H1 (cell line): Measurements from ENCODE around the gene GH2. TPM values are rescaled to one million over a fixed set of nuclear protein-coding genes. Genes with fewer than 3 reads are reported as not detected.

Experiments used
- CTCF ChIA-PET: fragments of 300-600 bp; sonication (Branson Sonifier 250); formaldehyde crosslinking; loops from one replicate; lab custom pipeline; 2021; ENCODE audit not compliant: partially characterized antibody; lab: Charles Lee
- POLR2A ChIA-PET: fragments of 300-600 bp; sonication (Branson Sonifier 250); formaldehyde crosslinking; loops from one replicate; lab custom pipeline; 2021; ENCODE audit warnings: inconsistent platforms; ENCODE audit not compliant: partially characterized antibody; lab: Charles Lee
- DNase-seq, 2 experiments: peaks; one replicate each; pipeline versions ENCODE4 v3.0.0 to v3.0.0-alpha.2; 2010 to 2022; ENCODE audit warnings: low spot score in 2 of 2, low read depth in 1 of 2, mixed read lengths in 1 of 2
- FAIRE-seq: peaks from 2 replicates; lab custom pipeline; 2011; peaks lifted over from hg19 to GRCh38; lab: Jason Lieb, UNC
- H2AFZ ChIP-seq: 2 replicates; pipeline ENCODE4 v1.8.1; 2012; ENCODE audit warnings: low read length, inconsistent platforms
- H2AK5ac ChIP-seq: 2 replicates; pipeline ENCODE4 v1.6.1; 2013; ENCODE audit warnings: low read depth, low read length
- H2BK120ac ChIP-seq: replicated peaks from 2 replicates; pipeline ENCODE3; 2013; ENCODE audit warnings: low read depth, low read length, inconsistent platforms
- H2BK12ac ChIP-seq: 2 replicates; pipeline ENCODE4 v1.6.1; 2013; ENCODE audit warnings: low read depth, low read length
- H2BK15ac ChIP-seq: 2 replicates; pipeline ENCODE4 v1.6.1; 2013; ENCODE audit warnings: low read length
- H2BK20ac ChIP-seq: 2 replicates; pipeline ENCODE4 v1.6.1; 2013; ENCODE audit warnings: low read length
- H2BK5ac ChIP-seq: 2 replicates; pipeline ENCODE4 v1.6.1; 2013; ENCODE audit warnings: low read depth, low read length
- H3K14ac ChIP-seq: 2 replicates; pipeline ENCODE4 v1.6.1; 2013; ENCODE audit warnings: inconsistent platforms; ENCODE audit not compliant: insufficient read length
- H3K18ac ChIP-seq: 2 replicates; pipeline ENCODE4 v1.6.1; 2013; ENCODE audit warnings: low read length; ENCODE audit errors: extremely low read depth
- H3K23ac ChIP-seq: 2 replicates; pipeline ENCODE4 v1.6.1; 2013; ENCODE audit warnings: inconsistent platforms; ENCODE audit not compliant: insufficient read length
- H3K23me2 ChIP-seq: 2 replicates; pipeline ENCODE4 v1.6.1; 2013; ENCODE audit warnings: low read depth, low read length
- H3K27ac ChIP-seq: 2 replicates; pipeline ENCODE4 v1.6.1; 2011; ENCODE audit warnings: low read depth, low read length, inconsistent platforms
- H3K27me3 ChIP-seq, 4 experiments: replicated peaks in 1 of 4; 1 replicate in 1 of 4; 2 replicates in 3 of 4; pipeline versions ENCODE4 v1.6.1 to v1.8.1; 2011 to 2013; ENCODE audit warnings: low read length in 3 of 4, mild to moderate bottlenecking in 3 of 4, inconsistent platforms in 2 of 4, mixed read lengths in 2 of 4, moderate library complexity in 1 of 4; ENCODE audit not compliant: control insufficient read depth in 3 of 4, insufficient read depth in 3 of 4; ENCODE audit errors: extremely low read depth in 1 of 4
- H3K36me3 ChIP-seq, 4 experiments: 2 replicates each; pipeline versions ENCODE4 v1.6.1 to v1.8.1; 2011 to 2013; ENCODE audit warnings: mild to moderate bottlenecking in 4 of 4, low read length in 3 of 4, moderate library complexity in 2 of 4, control low read depth in 1 of 4, inconsistent platforms in 1 of 4; ENCODE audit not compliant: insufficient read depth in 4 of 4, control insufficient read depth in 2 of 4
- H3K4ac ChIP-seq: replicated peaks from 2 replicates; pipeline ENCODE3; 2013; ENCODE audit warnings: low read length, low read depth, mixed read lengths, inconsistent platforms; ENCODE audit not compliant: insufficient read length
- H3K4me1 ChIP-seq, 4 experiments: replicated peaks in 1 of 4; 1 replicate in 1 of 4; 2 replicates in 3 of 4; pipeline versions ENCODE4 v1.6.1 to v1.8.1; 2011 to 2013; ENCODE audit warnings: low read length in 3 of 4, inconsistent platforms in 2 of 4, mixed read lengths in 1 of 4; ENCODE audit not compliant: insufficient read depth in 4 of 4, control insufficient read depth in 3 of 4
- H3K4me2 ChIP-seq, 2 experiments: 2 replicates each; pipeline versions ENCODE4 v1.6.1 to v1.8.1; 2011 to 2013; ENCODE audit warnings: low read depth in 2 of 2, low read length in 2 of 2, control low read depth in 1 of 2, inconsistent platforms in 1 of 2, mild to moderate bottlenecking in 1 of 2; ENCODE audit not compliant: insufficient read depth in 1 of 2
- H3K4me3 ChIP-seq, 4 experiments: fragments of 200-600, 300-600 bp in 1 of 4; sonication (generic), shearing (Covaris generic), sonication (Bioruptor Twin) in 1 of 4; 2 replicates each; pipeline versions ENCODE4 v1.5.1 to v1.8.1; 2011 to 2016; ENCODE audit warnings: low read length in 4 of 4, low read depth in 3 of 4, control low read depth in 2 of 4, inconsistent platforms in 2 of 4, mild to moderate bottlenecking in 2 of 4, mixed read lengths in 1 of 4, moderate library complexity in 1 of 4; ENCODE audit not compliant: insufficient read depth in 2 of 4; ENCODE audit errors: extremely low read depth in 1 of 4
- H3K56ac ChIP-seq: replicated peaks from 2 replicates; pipeline ENCODE3; 2013; ENCODE audit warnings: low read depth, mild to moderate bottlenecking, mixed read lengths, low read length, inconsistent platforms; ENCODE audit not compliant: insufficient read length
- H3K79me1 ChIP-seq: 2 replicates; pipeline ENCODE4 v1.6.1; 2013; ENCODE audit warnings: low read depth, low read length, control low read depth
- H3K79me2 ChIP-seq, 2 experiments: 2 replicates each; pipeline versions ENCODE4 v1.6.1 to v1.8.1; 2012 to 2013; ENCODE audit warnings: low read length in 2 of 2, mild to moderate bottlenecking in 2 of 2, inconsistent platforms in 1 of 2; ENCODE audit not compliant: insufficient read depth in 2 of 2, control insufficient read depth in 1 of 2
- H3K9ac ChIP-seq, 4 experiments: replicated peaks in 1 of 4; 1 replicate in 1 of 4; 2 replicates in 3 of 4; pipeline versions ENCODE4 v1.6.1 to v1.8.1; 2011 to 2013; ENCODE audit warnings: low read depth in 3 of 4, low read length in 3 of 4, control low read depth in 2 of 4, mild to moderate bottlenecking in 2 of 4, moderate library complexity in 2 of 4, inconsistent platforms in 1 of 4; ENCODE audit errors: extremely low read depth in 1 of 4
- H3K9me3 ChIP-seq, 2 experiments: 2 replicates each; pipeline versions ENCODE4 v1.6.1 to v1.8.1; 2012 to 2013; ENCODE audit warnings: mild to moderate bottlenecking in 2 of 2, moderate library complexity in 2 of 2, control low read depth in 1 of 2, inconsistent platforms in 1 of 2, low read depth in 1 of 2, low read length in 1 of 2, mixed read lengths in 1 of 2; ENCODE audit not compliant: insufficient read depth in 2 of 2
- H4K20me1 ChIP-seq, 2 experiments: replicated peaks in 1 of 2; 2 replicates each; pipeline versions ENCODE3 to v1.8.1; 2011 to 2013; ENCODE audit warnings: inconsistent platforms in 2 of 2, low read length in 2 of 2, mild to moderate bottlenecking in 1 of 2; ENCODE audit not compliant: insufficient read depth in 2 of 2, control insufficient read depth in 1 of 2
- H4K5ac ChIP-seq: 2 replicates; pipeline ENCODE4 v1.6.1; 2013; ENCODE audit warnings: low read length, low read depth, mixed read lengths, inconsistent platforms; ENCODE audit not compliant: insufficient read length
- H4K8ac ChIP-seq: 2 replicates; pipeline ENCODE4 v1.8.0; 2013; ENCODE audit warnings: mild to moderate bottlenecking, moderate library complexity, low read length, inconsistent platforms; ENCODE audit not compliant: insufficient read depth; ENCODE audit errors: extremely low read depth
- H4K91ac ChIP-seq: replicated peaks from 2 replicates; pipeline ENCODE3; 2013; ENCODE audit warnings: low read length, mixed read lengths, inconsistent platforms; ENCODE audit not compliant: insufficient read length
- BCL11A ChIP-seq, 2 experiments: IDR thresholded peaks; one replicate each; pipeline ENCODE4 v1.6.1; 2011; ENCODE audit warnings: low read depth in 2 of 2, low read length in 2 of 2, mild to moderate bottlenecking in 2 of 2
- CBX5 ChIP-seq: fragments of 300-800, 300-1000 bp; sonication (generic); IDR thresholded peaks from 2 replicates; pipeline ENCODE4 v1.7.1; 2016; ENCODE audit warnings: antibody characterized with exemption, low read length, low read depth
- CTBP2 ChIP-seq: IDR thresholded peaks from 2 replicates; pipeline ENCODE4 v1.7.0; 2011; ENCODE audit warnings: borderline replicate concordance, mild to moderate bottlenecking, moderate library complexity, mixed read lengths, low read length; ENCODE audit not compliant: insufficient read depth, insufficient read length
- JUND ChIP-seq: IDR thresholded peaks from 2 replicates; pipeline ENCODE4 v1.6.1; 2011; ENCODE audit warnings: mild to moderate bottlenecking, improper control_type of control experiment, low read length
- TAF7 ChIP-seq: optimal IDR thresholded peaks from 2 replicates; pipeline ENCODE3; 2011; ENCODE audit warnings: low read depth, mild to moderate bottlenecking, inconsistent platforms, low read length, moderate library complexity, borderline replicate concordance
- WGBS, 2 experiments: shearing (Covaris generic) in 1 of 2; methylation state at CpG; one replicate each; pipeline versions ENCODE4 v1.1.6 to v1.1.7; 2013 to 2015; ENCODE audit warnings: low lambda C conversion rate in 2 of 2, mixed read lengths in 2 of 2, inconsistent platforms in 1 of 2, low coverage in 1 of 2, missing lambda C conversion rate in 1 of 2; ENCODE audit not compliant: insufficient replicate concordance in 2 of 2, insufficient coverage in 1 of 2, insufficient read length in 1 of 2; ENCODE audit errors: extremely low coverage in 1 of 2, missing lambda C conversion rate in 1 of 2; 5-methylcytosine and 5-hydroxymethylcytosine counted together
- polyA plus RNA-seq, 7 experiments: library from polyadenylated mRNA; depleted of rRNA in 3 of 7; stranded (reverse) in 5 of 7; unstranded in 2 of 7; fragments of >200 nt in 5 of 7; fragments of 200-250 nt in 2 of 7; gene quantifications; 1 replicate in 5 of 7; 2 replicates in 1 of 7; 4 replicates in 1 of 7; pipeline versions ENCODE4 v1.2.1 to v1.2.3, GENCODE V29; 2011 to 2013; ENCODE audit warnings: missing spikeins in 2 of 7, mixed read lengths in 2 of 7
- total RNA-seq: library from RNA; stranded (reverse); fragmentation: NEBNext Ultra II Directional; extraction: Animal tissue kit (Norgen Biotek cat#: 25700); gene quantifications from 2 replicates; pipeline ENCODE4 v1.2.1, GENCODE V29; 2021
- TF ChIP-seq, protein P1 (sequence below): IDR thresholded peaks from 2 replicates; pipeline ENCODE4 v1.6.1; 2012; ENCODE audit warnings: low read length, inconsistent platforms

GH2 gene
- total and polyA plus RNA-seq, 2 of the 8 experiments (the other 6 are each of a cell fraction or from before 2014, with no cell fraction given): 0.60 to 1.5 TPM

DNA sequence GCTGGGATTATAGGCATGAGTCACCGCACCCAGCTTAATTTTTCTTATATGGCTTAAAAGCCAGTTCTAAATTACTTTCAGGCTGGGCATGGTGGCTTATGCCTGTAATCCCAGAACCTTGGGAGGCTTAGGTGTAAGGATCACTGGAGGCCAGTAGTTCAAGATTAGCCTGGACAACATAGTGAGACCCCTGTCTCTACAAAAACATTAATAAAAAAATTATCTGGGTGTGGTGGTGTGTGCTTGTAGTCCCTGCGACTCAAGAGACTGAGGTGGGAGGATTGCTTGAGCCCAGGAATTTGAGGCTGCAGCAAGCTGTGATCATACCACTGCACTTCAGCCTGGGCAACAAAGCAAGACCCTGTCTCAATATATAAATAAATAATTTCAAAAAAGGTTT lies 28.5 kb downstream of the GH2 start:
- CTCF ChIA-PET: interaction anchor here (0.6 to 5.0 kb wide), 3 partner anchors 13 to 93 kb away, joined by 3 to 47 read pairs (median 4); no protein-coding TSS in a partner anchor
- Histone ChIP-seq H2BK5ac (no peak overlapping the region), H2BK120ac (no peak overlapping the region), H3K79me2 (no peaks in the 10 kb centered on the region), H4K91ac (no peak overlapping the region), H3K27ac (no peak overlapping the region), H2BK20ac (no peak overlapping the region), H4K5ac (no peak overlapping the region), H3K23ac (no peak overlapping the region), H3K4me2 (no peak overlapping the region), H3K9me3 (peaks cover under 1 to 7% of the 10 kb centered on the region in 2 experiments; a peak in 3 of 4 replicates), H4K20me1 (no peaks in the 10 kb centered on the region), H2AK5ac (no peak overlapping the region), H2AFZ (no peak overlapping the region), H3K4me3 (no peak overlapping the region), H3K4me1 (no peaks in the 10 kb centered on the region), H4K8ac (no peak overlapping the region), H3K23me2 (peaks cover 2% of the 10 kb centered on the region), H3K36me3 (no peaks in the 10 kb centered on the region), H3K9ac (no peak overlapping the region), H2BK15ac (no peak overlapping the region), H2BK12ac (no peak overlapping the region), H3K18ac (no peak overlapping the region), H3K14ac (no peak overlapping the region), H3K56ac (no peak overlapping the region), H3K4ac (no peak overlapping the region), H3K27me3 (peaks cover 0 to 11% (median 9%) of the 10 kb centered on the region in 4 experiments; a peak in 5 of 7 replicates), H3K79me1 (no peaks in the 10 kb centered on the region)
- POLR2A ChIA-PET: interaction anchor here (0.8 to 1.3 kb wide), 3 partner anchors 10 to 27 kb away, joined by 3 to 4 read pairs (median 3); partner anchors contain the start of gene PSMC5
- no peak for TF ChIP-seq TAF7
- no peak for TF ChIP-seq BCL11A (IDR thresholded peaks at IDR 0.05; ENCODE audit: low read depth in 2 of 2, low read length in 2 of 2)
- TF ChIP-seq, protein P1, sequence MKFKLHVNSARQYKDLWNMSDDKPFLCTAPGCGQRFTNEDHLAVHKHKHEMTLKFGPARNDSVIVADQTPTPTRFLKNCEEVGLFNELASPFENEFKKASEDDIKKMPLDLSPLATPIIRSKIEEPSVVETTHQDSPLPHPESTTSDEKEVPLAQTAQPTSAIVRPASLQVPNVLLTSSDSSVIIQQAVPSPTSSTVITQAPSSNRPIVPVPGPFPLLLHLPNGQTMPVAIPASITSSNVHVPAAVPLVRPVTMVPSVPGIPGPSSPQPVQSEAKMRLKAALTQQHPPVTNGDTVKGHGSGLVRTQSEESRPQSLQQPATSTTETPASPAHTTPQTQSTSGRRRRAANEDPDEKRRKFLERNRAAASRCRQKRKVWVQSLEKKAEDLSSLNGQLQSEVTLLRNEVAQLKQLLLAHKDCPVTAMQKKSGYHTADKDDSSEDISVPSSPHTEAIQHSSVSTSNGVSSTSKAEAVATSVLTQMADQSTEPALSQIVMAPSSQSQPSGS: no peak
- no peak for TF ChIP-seq CTBP2
- TF ChIP-seq CBX5: no peak
- no peak for TF ChIP-seq JUND
- DNase-seq (no peak), FAIRE-seq (no peak)
- WGBS, 2 experiments: 88% methylated on average over 2 of the region's 2 CpGs; no CpG with 5 or more reads in 1 of the 2 experiments
